H1 (cell line): Measurements from ENCODE around the gene OSBP2. TPM values are rescaled to one million over a fixed set of nuclear protein-coding genes. Genes with fewer than 3 reads are reported as not detected.

Experiments
- CTCF ChIA-PET: fragments of 300-600 bp; sonication (Branson Sonifier 250); formaldehyde crosslinking; loops from one replicate; lab custom pipeline; 2021; ENCODE audit not compliant: partially characterized antibody; lab: Charles Lee
- POLR2A ChIA-PET: fragments of 300-600 bp; sonication (Branson Sonifier 250); formaldehyde crosslinking; loops from one replicate; lab custom pipeline; 2021; ENCODE audit warnings: inconsistent platforms; ENCODE audit not compliant: partially characterized antibody; lab: Charles Lee
- DNase-seq, 2 experiments: peaks; one replicate each; pipeline versions ENCODE4 v3.0.0 to v3.0.0-alpha.2; 2010 to 2022; ENCODE audit warnings: low spot score in 2 of 2, low read depth in 1 of 2, mixed read lengths in 1 of 2
- FAIRE-seq: peaks from 2 replicates; lab custom pipeline; 2011; peaks lifted over from hg19 to GRCh38; lab: Jason Lieb, UNC
- H2AFZ ChIP-seq: 2 replicates; pipeline ENCODE4 v1.8.1; 2012; ENCODE audit warnings: low read length, inconsistent platforms
- H2AK5ac ChIP-seq: 2 replicates; pipeline ENCODE4 v1.6.1; 2013; ENCODE audit warnings: low read depth, low read length
- H2BK120ac ChIP-seq: replicated peaks from 2 replicates; pipeline ENCODE3; 2013; ENCODE audit warnings: low read depth, low read length, inconsistent platforms
- H2BK12ac ChIP-seq: 2 replicates; pipeline ENCODE4 v1.6.1; 2013; ENCODE audit warnings: low read depth, low read length
- H2BK15ac ChIP-seq: 2 replicates; pipeline ENCODE4 v1.6.1; 2013; ENCODE audit warnings: low read length
- H2BK20ac ChIP-seq: 2 replicates; pipeline ENCODE4 v1.6.1; 2013; ENCODE audit warnings: low read length
- H2BK5ac ChIP-seq: 2 replicates; pipeline ENCODE4 v1.6.1; 2013; ENCODE audit warnings: low read depth, low read length
- H3K14ac ChIP-seq: 2 replicates; pipeline ENCODE4 v1.6.1; 2013; ENCODE audit warnings: inconsistent platforms; ENCODE audit not compliant: insufficient read length
- H3K18ac ChIP-seq: 2 replicates; pipeline ENCODE4 v1.6.1; 2013; ENCODE audit warnings: low read length; ENCODE audit errors: extremely low read depth
- H3K23ac ChIP-seq: 2 replicates; pipeline ENCODE4 v1.6.1; 2013; ENCODE audit warnings: inconsistent platforms; ENCODE audit not compliant: insufficient read length
- H3K23me2 ChIP-seq: 2 replicates; pipeline ENCODE4 v1.6.1; 2013; ENCODE audit warnings: low read depth, low read length
- H3K27ac ChIP-seq: 2 replicates; pipeline ENCODE4 v1.6.1; 2011; ENCODE audit warnings: low read depth, low read length, inconsistent platforms
- H3K27me3 ChIP-seq, 4 experiments: replicated peaks in 1 of 4; 1 replicate in 1 of 4; 2 replicates in 3 of 4; pipeline versions ENCODE4 v1.6.1 to v1.8.1; 2011 to 2013; ENCODE audit warnings: low read length in 3 of 4, mild to moderate bottlenecking in 3 of 4, inconsistent platforms in 2 of 4, mixed read lengths in 2 of 4, moderate library complexity in 1 of 4; ENCODE audit not compliant: control insufficient read depth in 3 of 4, insufficient read depth in 3 of 4; ENCODE audit errors: extremely low read depth in 1 of 4
- H3K36me3 ChIP-seq, 4 experiments: 2 replicates each; pipeline versions ENCODE4 v1.6.1 to v1.8.1; 2011 to 2013; ENCODE audit warnings: mild to moderate bottlenecking in 4 of 4, low read length in 3 of 4, moderate library complexity in 2 of 4, control low read depth in 1 of 4, inconsistent platforms in 1 of 4; ENCODE audit not compliant: insufficient read depth in 4 of 4, control insufficient read depth in 2 of 4
- H3K4ac ChIP-seq: replicated peaks from 2 replicates; pipeline ENCODE3; 2013; ENCODE audit warnings: low read length, low read depth, mixed read lengths, inconsistent platforms; ENCODE audit not compliant: insufficient read length
- H3K4me1 ChIP-seq, 4 experiments: replicated peaks in 1 of 4; 1 replicate in 1 of 4; 2 replicates in 3 of 4; pipeline versions ENCODE4 v1.6.1 to v1.8.1; 2011 to 2013; ENCODE audit warnings: low read length in 3 of 4, inconsistent platforms in 2 of 4, mixed read lengths in 1 of 4; ENCODE audit not compliant: insufficient read depth in 4 of 4, control insufficient read depth in 3 of 4
- H3K4me2 ChIP-seq, 2 experiments: 2 replicates each; pipeline versions ENCODE4 v1.6.1 to v1.8.1; 2011 to 2013; ENCODE audit warnings: low read depth in 2 of 2, low read length in 2 of 2, control low read depth in 1 of 2, inconsistent platforms in 1 of 2, mild to moderate bottlenecking in 1 of 2; ENCODE audit not compliant: insufficient read depth in 1 of 2
- H3K4me3 ChIP-seq, 4 experiments: fragments of 200-600, 300-600 bp in 1 of 4; sonication (generic), shearing (Covaris generic), sonication (Bioruptor Twin) in 1 of 4; 2 replicates each; pipeline versions ENCODE4 v1.5.1 to v1.8.1; 2011 to 2016; ENCODE audit warnings: low read length in 4 of 4, low read depth in 3 of 4, control low read depth in 2 of 4, inconsistent platforms in 2 of 4, mild to moderate bottlenecking in 2 of 4, mixed read lengths in 1 of 4, moderate library complexity in 1 of 4; ENCODE audit not compliant: insufficient read depth in 2 of 4; ENCODE audit errors: extremely low read depth in 1 of 4
- H3K56ac ChIP-seq: replicated peaks from 2 replicates; pipeline ENCODE3; 2013; ENCODE audit warnings: low read depth, mild to moderate bottlenecking, mixed read lengths, low read length, inconsistent platforms; ENCODE audit not compliant: insufficient read length
- H3K79me1 ChIP-seq: 2 replicates; pipeline ENCODE4 v1.6.1; 2013; ENCODE audit warnings: low read depth, low read length, control low read depth
- H3K79me2 ChIP-seq, 2 experiments: 2 replicates each; pipeline versions ENCODE4 v1.6.1 to v1.8.1; 2012 to 2013; ENCODE audit warnings: low read length in 2 of 2, mild to moderate bottlenecking in 2 of 2, inconsistent platforms in 1 of 2; ENCODE audit not compliant: insufficient read depth in 2 of 2, control insufficient read depth in 1 of 2
- H3K9ac ChIP-seq, 4 experiments: replicated peaks in 1 of 4; 1 replicate in 1 of 4; 2 replicates in 3 of 4; pipeline versions ENCODE4 v1.6.1 to v1.8.1; 2011 to 2013; ENCODE audit warnings: low read depth in 3 of 4, low read length in 3 of 4, control low read depth in 2 of 4, mild to moderate bottlenecking in 2 of 4, moderate library complexity in 2 of 4, inconsistent platforms in 1 of 4; ENCODE audit errors: extremely low read depth in 1 of 4
- H3K9me3 ChIP-seq, 2 experiments: 2 replicates each; pipeline versions ENCODE4 v1.6.1 to v1.8.1; 2012 to 2013; ENCODE audit warnings: mild to moderate bottlenecking in 2 of 2, moderate library complexity in 2 of 2, control low read depth in 1 of 2, inconsistent platforms in 1 of 2, low read depth in 1 of 2, low read length in 1 of 2, mixed read lengths in 1 of 2; ENCODE audit not compliant: insufficient read depth in 2 of 2
- H4K20me1 ChIP-seq, 2 experiments: replicated peaks in 1 of 2; 2 replicates each; pipeline versions ENCODE3 to v1.8.1; 2011 to 2013; ENCODE audit warnings: inconsistent platforms in 2 of 2, low read length in 2 of 2, mild to moderate bottlenecking in 1 of 2; ENCODE audit not compliant: insufficient read depth in 2 of 2, control insufficient read depth in 1 of 2
- H4K5ac ChIP-seq: 2 replicates; pipeline ENCODE4 v1.6.1; 2013; ENCODE audit warnings: low read length, low read depth, mixed read lengths, inconsistent platforms; ENCODE audit not compliant: insufficient read length
- H4K8ac ChIP-seq: 2 replicates; pipeline ENCODE4 v1.8.0; 2013; ENCODE audit warnings: mild to moderate bottlenecking, moderate library complexity, low read length, inconsistent platforms; ENCODE audit not compliant: insufficient read depth; ENCODE audit errors: extremely low read depth
- H4K91ac ChIP-seq: replicated peaks from 2 replicates; pipeline ENCODE3; 2013; ENCODE audit warnings: low read length, mixed read lengths, inconsistent platforms; ENCODE audit not compliant: insufficient read length
- CHD2 ChIP-seq: IDR thresholded peaks from 2 replicates; pipeline ENCODE4 v1.6.1; 2012; ENCODE audit warnings: low read length, improper control_type of control experiment
- HDAC2 ChIP-seq, 2 experiments: fragments of 300-600 bp in 1 of 2; sonication (generic) in 1 of 2; IDR thresholded peaks; 2 replicates each; pipeline ENCODE4 v1.6.1; 2011 to 2012; ENCODE audit warnings: low read depth in 2 of 2, low read length in 2 of 2, mild to moderate bottlenecking in 2 of 2, moderate library complexity in 2 of 2, borderline replicate concordance in 1 of 2, inconsistent platforms in 1 of 2
- MAFK ChIP-seq: IDR thresholded peaks from 2 replicates; pipeline ENCODE4 v1.6.1; 2012; ENCODE audit warnings: low read depth, mild to moderate bottlenecking, improper control_type of control experiment, low read length
- POLR2A ChIP-seq, 2 experiments: IDR thresholded peaks; 1 replicate in 1 of 2; 2 replicates in 1 of 2; pipeline ENCODE4 v1.6.1; 2011; ENCODE audit warnings: low read depth in 2 of 2, low read length in 2 of 2, mild to moderate bottlenecking in 2 of 2; ENCODE audit errors: control extremely low read depth in 1 of 2
- TAF1 ChIP-seq: IDR thresholded peaks from 2 replicates; pipeline ENCODE4 v1.6.1; 2011; ENCODE audit warnings: mild to moderate bottlenecking, low read depth, low read length
- WGBS, 2 experiments: shearing (Covaris generic) in 1 of 2; methylation state at CpG; one replicate each; pipeline versions ENCODE4 v1.1.6 to v1.1.7; 2013 to 2015; ENCODE audit warnings: low lambda C conversion rate in 2 of 2, mixed read lengths in 2 of 2, inconsistent platforms in 1 of 2, low coverage in 1 of 2, missing lambda C conversion rate in 1 of 2; ENCODE audit not compliant: insufficient replicate concordance in 2 of 2, insufficient coverage in 1 of 2, insufficient read length in 1 of 2; ENCODE audit errors: extremely low coverage in 1 of 2, missing lambda C conversion rate in 1 of 2; 5-methylcytosine and 5-hydroxymethylcytosine counted together
- polyA plus RNA-seq, 7 experiments: library from polyadenylated mRNA; depleted of rRNA in 3 of 7; stranded (reverse) in 5 of 7; unstranded in 2 of 7; fragments of >200 nt in 5 of 7; fragments of 200-250 nt in 2 of 7; gene quantifications; 1 replicate in 5 of 7; 2 replicates in 1 of 7; 4 replicates in 1 of 7; pipeline versions ENCODE4 v1.2.1 to v1.2.3, GENCODE V29; 2011 to 2013; ENCODE audit warnings: missing spikeins in 2 of 7, mixed read lengths in 2 of 7
- total RNA-seq: library from RNA; stranded (reverse); fragmentation: NEBNext Ultra II Directional; extraction: Animal tissue kit (Norgen Biotek cat#: 25700); gene quantifications from 2 replicates; pipeline ENCODE4 v1.2.1, GENCODE V29; 2021

Gene OSBP2
- total and polyA plus RNA-seq, 2 of the 8 experiments (the other 6 are each of a cell fraction or from before 2014, with no cell fraction given): 3.4 to 3.7 TPM

DNA sequence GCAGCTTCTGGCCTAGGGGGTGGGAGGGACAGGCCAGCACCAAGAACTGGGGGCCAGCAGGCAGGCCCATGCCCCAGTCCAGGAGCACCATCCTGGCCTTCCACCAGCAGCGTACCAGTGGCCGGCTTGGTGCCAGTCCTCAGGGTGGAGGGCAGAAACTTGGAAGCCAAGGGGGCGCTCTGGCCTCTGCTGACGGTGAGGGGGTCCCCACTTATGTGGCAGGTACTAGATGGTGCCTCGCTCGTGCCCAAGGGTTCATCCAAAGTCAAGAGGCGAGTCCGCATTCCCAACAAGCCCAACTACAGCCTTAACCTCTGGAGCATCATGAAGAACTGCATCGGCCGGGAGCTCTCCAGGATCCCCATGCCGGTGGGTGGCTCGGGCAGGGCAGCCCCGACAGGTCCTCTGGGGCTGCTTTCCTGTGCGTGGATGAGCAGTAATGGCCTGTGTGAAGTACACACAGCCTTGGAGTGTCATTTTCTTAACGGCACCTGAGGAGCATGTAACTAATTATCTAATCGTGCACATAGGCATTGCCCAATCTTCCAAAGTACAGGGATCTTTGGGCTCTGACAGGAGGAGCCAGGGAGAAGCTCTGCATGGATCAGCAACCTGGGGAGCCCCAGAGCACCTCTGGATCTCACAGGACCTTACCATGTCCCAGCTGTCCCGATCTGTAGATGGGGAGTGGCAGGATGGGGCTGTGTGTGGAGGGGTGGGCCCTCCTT, 194.8 kb downstream of the OSBP2 start:
- Histone ChIP-seq H3K14ac (no peak overlapping the region), H2BK12ac (no peak overlapping the region), H3K4me2 (no peak overlapping the region), H2BK120ac (no peak overlapping the region), H3K23ac (no peak overlapping the region), H4K20me1 (peaks cover 1 to 3% of the 10 kb centered on the region in 2 experiments), H3K27ac (no peak overlapping the region), H2BK20ac (no peak overlapping the region), H4K8ac (no peak overlapping the region; the same call in 1 of the 2 replicates), H2AK5ac (no peak overlapping the region), H3K36me3 (peaks cover 0 to 9% (median 2%) of the 10 kb centered on the region in 4 experiments; a peak in 2 of 8 replicates), H2BK5ac (no peak overlapping the region), H4K5ac (no peak overlapping the region), H3K9ac (no peak overlapping the region), H2BK15ac (no peak overlapping the region), H3K4me3 (no peak overlapping the region), H3K79me1 (no peaks in the 10 kb centered on the region), H3K56ac (no peak overlapping the region), H2AFZ (no peak overlapping the region), H3K18ac (no peak overlapping the region), H3K79me2 (no peaks in the 10 kb centered on the region), H3K27me3 (no peaks in the 10 kb centered on the region), H3K9me3 (no peaks in the 10 kb centered on the region), H3K23me2 (no peaks in the 10 kb centered on the region), H3K4ac (no peak overlapping the region), H4K91ac (no peak overlapping the region), H3K4me1 (no peaks in the 10 kb centered on the region; a peak in 1 of 7 replicates)
- DNase-seq: no peak
- ChIA-PET POLR2A (interaction anchor here (0.7 to 1.1 kb wide), 5 partner anchors 8 to 126 kb away, joined by 3 to 4 read pairs (median 3); no protein-coding TSS in a partner anchor), CTCF (interaction anchor here (0.8 to 6.2 kb wide), 25 partner anchors 8 to 436 kb away, joined by 3 to 73 read pairs (median 6); partner anchors contain the start of gene SLC35E4)
- TF ChIP-seq CHD2 (no peak), MAFK (no peak), TAF1 (no peak), POLR2A (IDR thresholded peaks at IDR 0.05; ENCODE audit: control extremely low read depth in 1 of 2, low read depth in 2 of 2, low read length in 2 of 2) (no peak), HDAC2 (IDR thresholded peaks at IDR 0.05; ENCODE audit: borderline replicate concordance in 1 of 2, low read depth in 2 of 2, low read length in 2 of 2) (no peak)
- 81% methylated on average over 15 of the region's 17 CpGs; no CpG with 5 or more reads in 1 of the 2 experiments for WGBS, 2 experiments
- FAIRE-seq: no peak
